Measurements from ENCODE around the gene P2RX2.

Gene P2RX2

GRCh38 chr12:132624186-132624855 lies 5.7 kb downstream of the P2RX2 start:
- TF ChIP-seq CTCF (IDR thresholded peaks at IDR 0.05; ENCODE audit: borderline replicate concordance, insufficient read depth, low read depth, low read length), result no peak
- H3K4me3 ChIP-seq (ENCODE audit: low read depth, low read length), result no peak overlapping the region

- H3K4me3 ChIP-seq (ENCODE audit: low read depth, low read length), result no peak overlapping the region
- no peak for TF ChIP-seq CTCF (IDR thresholded peaks at IDR 0.05; ENCODE audit: borderline replicate concordance, insufficient read depth, low read depth, low read length)
Observed at GRCh38 chr12:132624910-132625630, 6.5 kb downstream of the P2RX2 start.

- no peak overlapping the region for H3K4me3 ChIP-seq (ENCODE audit: low read depth, low read length)
- no peak for TF ChIP-seq CTCF (IDR thresholded peaks at IDR 0.05; ENCODE audit: borderline replicate concordance, insufficient read depth, low read depth, low read length)
Observed at GRCh38 chr12:132625731-132626430, 7.3 kb downstream of the P2RX2 start.

GRCh38 chr12:132629330-132629729 lies 10.8 kb downstream of the P2RX2 start:
- TF ChIP-seq CTCF (IDR thresholded peaks at IDR 0.05; ENCODE audit: borderline replicate concordance, insufficient read depth, low read depth, low read length), result no peak

GRCh38 chr12:132630672-132631071 lies 12.1 kb downstream of the P2RX2 start:
- no peak overlapping the region for H3K4me3 ChIP-seq (ENCODE audit: low read depth, low read length)
- no peak for TF ChIP-seq CTCF (IDR thresholded peaks at IDR 0.05; ENCODE audit: borderline replicate concordance, insufficient read depth, low read depth, low read length)

More at GRCh38 chr12:132629330-132629729, 10.8 kb downstream of the P2RX2 start:
- no peak overlapping the region for H3K4me3 ChIP-seq (ENCODE audit: low read depth, low read length)

GRCh38 chr12:132631666-132632065 lies 13.1 kb downstream of the P2RX2 start:
- no peak for TF ChIP-seq CTCF (IDR thresholded peaks at IDR 0.05; ENCODE audit: borderline replicate concordance, insufficient read depth, low read depth, low read length)

More at GRCh38 chr12:132631666-132632065, 13.1 kb downstream of the P2RX2 start:
- H3K4me3 ChIP-seq (ENCODE audit: low read depth, low read length), result no peak overlapping the region

Data from GM12875 (cell line).